CD4-positive, alpha-beta T cell (primary cell): ENCODE data around the gene UQCC3. TPM values are rescaled to one million over a fixed set of nuclear protein-coding genes. Genes with fewer than 3 reads are reported as not detected.

Experiments used
- ATAC-seq: fragments of 200-7000 bp; cut with Tn5 transposase; one replicate; pipeline ENCODE4 v1.10.0; 2022; ENCODE audit warnings: mild to moderate bottlenecking; ENCODE audit not compliant: poor library complexity
- CTCF ChIA-PET: fragments of 350-600 bp; sonication (Branson Sonifier 250); formaldehyde crosslinking; loops from one replicate; lab custom pipeline; 2021; ENCODE audit warnings: antibody characterized with exemption, inconsistent platforms; lab: Charles Lee
- POLR2A ChIA-PET: fragments of 350-600 bp; sonication (Branson Sonifier 250); formaldehyde crosslinking; loops from one replicate; lab custom pipeline; 2021; ENCODE audit warnings: antibody characterized with exemption, inconsistent platforms; lab: Charles Lee
- DNase-seq, 14 experiments: peaks; one replicate each; pipeline ENCODE4 v3.0.0-alpha.2; 2013 to 2020; ENCODE audit warnings: mixed read lengths in 2 of 14
- H3K27ac ChIP-seq, 2 donors: one replicate each; pipeline versions ENCODE4 v1.5.1 to v1.7.0; 2013; ENCODE audit warnings: low read length in 2 of 2, low read depth in 1 of 2, mild to moderate bottlenecking in 1 of 2
- H3K27me3 ChIP-seq, 2 experiments: 1 replicate in 1 of 2; 2 replicates in 1 of 2; pipeline versions ENCODE4 v1.6.1 to v1.7.0; 2013; ENCODE audit warnings: low read length in 2 of 2, control low read depth in 1 of 2, mild to moderate bottlenecking in 1 of 2, moderate library complexity in 1 of 2; ENCODE audit not compliant: insufficient read depth in 2 of 2, control insufficient read depth in 1 of 2
- H3K36me3 ChIP-seq: one replicate; pipeline ENCODE4 v1.6.1; 2013; ENCODE audit warnings: low read length, control low read depth; ENCODE audit not compliant: insufficient read depth
- H3K4me1 ChIP-seq: one replicate; pipeline ENCODE4 v1.6.1; 2013; ENCODE audit warnings: low read length, control low read depth; ENCODE audit not compliant: insufficient read depth
- H3K4me3 ChIP-seq: one replicate; pipeline ENCODE4 v1.5.1; 2013; ENCODE audit warnings: mild to moderate bottlenecking, low read length, moderate library complexity
- H3K9me3 ChIP-seq, 2 experiments: 1 replicate in 1 of 2; 2 replicates in 1 of 2; pipeline versions ENCODE4 v1.6.1 to v1.7.0; 2013; ENCODE audit warnings: low read length in 2 of 2, mild to moderate bottlenecking in 2 of 2, control low read depth in 1 of 2, moderate library complexity in 1 of 2; ENCODE audit not compliant: control insufficient read depth in 1 of 2, insufficient read depth in 1 of 2
- H3K27ac Mint-ChIP-seq: one replicate; pipeline ENCODE4 v1.8.0; 2020; ENCODE audit warnings: mixed read lengths
- H3K27me3 Mint-ChIP-seq: one replicate; pipeline ENCODE4 v1.8.0; 2021; ENCODE audit warnings: mixed read lengths
- H3K36me3 Mint-ChIP-seq: one replicate; pipeline ENCODE4 v1.8.0; 2021; ENCODE audit warnings: low read depth, mixed read lengths
- H3K4me1 Mint-ChIP-seq: one replicate; pipeline ENCODE4 v1.8.0; 2021; ENCODE audit warnings: low read depth, mixed read lengths
- H3K4me3 Mint-ChIP-seq: one replicate; pipeline ENCODE4 v1.8.0; 2020; ENCODE audit warnings: mild to moderate bottlenecking, mixed read lengths
- H3K9me3 Mint-ChIP-seq: one replicate; pipeline ENCODE4 v1.8.0; 2020; ENCODE audit warnings: mixed read lengths
- CTCF ChIP-seq: fragments of 200-600 bp; IDR thresholded peaks from one replicate; pipeline ENCODE4 v1.8.0; 2022; ENCODE audit warnings: antibody characterized with exemption, mild to moderate bottlenecking
- intact Hi-C, 2 experiments: fragments of 100-400 bp; cut with DNase I in 1 of 2; cut with micrococcal nuclease in 1 of 2; formaldehyde crosslinking; loops; one replicate each; pipeline versions ENCODE4 v1.15.1 to v1.9.0; 2023 to 2025; cut with DNase I, micrococcal nuclease
- total RNA-seq, 174 experiments: library from RNA in 2 of 174; stranded (reverse) in 2 of 174; gene quantifications; one replicate each; pipeline ENCODE4 v1.2.3 and lab custom pipeline; 2021 to 2026

UQCC3 gene
- total RNA-seq, 2 experiments from 2014 or later: 1.5 to 2.3 TPM

DNA sequence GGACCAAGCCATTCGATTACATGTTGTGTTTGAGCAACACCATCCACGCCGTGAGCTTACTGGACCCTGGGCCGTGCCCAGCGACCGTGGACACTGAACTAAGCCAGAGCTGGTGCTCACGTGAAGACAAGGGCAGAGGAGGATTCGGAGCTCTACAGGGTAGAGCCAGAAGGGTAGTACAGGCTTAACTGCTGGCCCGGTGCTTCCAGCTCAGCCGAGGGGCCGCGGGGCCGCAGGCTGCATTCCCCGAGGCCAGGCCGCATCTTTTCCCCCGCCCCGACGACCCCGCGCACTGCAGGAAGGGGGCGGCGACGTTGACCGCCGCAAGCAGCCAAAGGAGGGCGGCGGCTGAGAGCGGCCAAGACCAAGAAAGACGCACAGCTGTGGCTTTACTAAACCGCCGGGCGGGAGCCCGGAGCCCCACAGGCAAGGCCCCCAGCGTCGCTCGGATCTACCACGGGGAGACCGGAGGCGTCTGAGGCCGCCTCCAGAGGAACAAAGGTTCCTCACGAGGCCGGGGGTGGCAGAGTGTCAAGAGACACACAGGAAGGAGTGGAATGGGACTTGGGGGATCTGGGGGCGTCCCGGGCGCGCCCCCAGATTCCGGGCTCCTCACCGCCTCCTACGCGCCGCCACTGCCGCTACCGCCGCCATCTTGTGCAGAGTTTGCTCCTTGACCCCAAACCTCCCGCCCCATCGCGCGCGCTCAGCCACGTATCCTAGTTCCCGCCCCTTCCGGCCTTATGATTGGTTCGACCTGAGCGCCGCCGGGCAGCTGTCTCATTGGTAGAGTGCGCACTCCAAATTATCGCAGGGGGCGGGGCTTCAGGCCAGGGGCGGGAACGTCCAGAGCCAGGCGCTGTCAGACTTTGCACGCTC is 25.3 kb upstream of the UQCC3 start, which contains the start of gene GANAB:
TSS of gene GANAB (minus strand) at position 668 of the 879 bp plus-strand sequence. CDS start at position 654, 14 bp downstream.
- ATAC-seq: peak; percentile 98

DNA sequence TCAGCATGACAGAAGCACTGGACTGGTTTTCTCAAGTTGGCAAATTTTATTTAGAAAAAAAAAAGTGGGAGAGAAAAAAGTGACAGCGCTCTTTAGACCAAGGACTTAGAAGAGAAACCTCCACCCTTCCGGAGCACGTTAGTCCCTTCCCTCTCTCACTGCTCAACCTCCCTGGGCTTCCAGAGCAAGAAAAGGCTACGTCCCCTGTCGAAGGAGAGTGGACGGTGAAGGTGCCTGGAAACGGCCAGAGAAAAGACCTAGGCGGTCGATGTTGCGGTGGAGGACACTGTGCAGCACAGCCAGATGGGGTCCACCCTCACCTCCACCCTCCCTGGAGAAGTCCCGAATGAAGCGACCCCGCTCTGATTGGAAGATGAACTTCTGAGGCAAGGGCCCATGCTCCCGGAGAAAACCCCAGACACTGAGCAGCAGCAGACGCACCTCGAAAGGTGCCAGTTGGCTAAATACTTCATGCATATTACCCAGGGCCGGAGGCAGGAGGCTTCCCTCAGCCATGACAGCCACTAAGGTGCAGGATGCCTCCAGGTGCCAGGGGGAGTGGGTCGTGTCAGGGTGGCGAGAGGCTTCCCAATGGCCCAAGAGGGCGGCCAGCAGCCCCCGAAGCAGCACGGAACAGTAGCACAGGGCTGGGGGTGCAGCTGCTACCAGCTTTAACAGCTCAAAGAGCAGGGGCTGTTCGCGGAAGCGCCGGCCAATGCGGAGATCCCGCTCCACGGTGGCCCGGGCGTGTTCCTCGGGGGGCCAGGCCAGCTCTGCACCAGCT is 24.5 kb upstream of the UQCC3 start:
- CTCF ChIA-PET: interaction anchor here (0.6 to 1.9 kb wide), 4 partner anchors 18 to 222 kb away, joined by 3 to 7 read pairs (median 5); partner anchors contain the start of genes C11orf98, CSKMT and TUT1
- H3K9me3 ChIP-seq: no peaks in the 10 kb centered on the region
- peaks cover 33% of the 10 kb centered on the region for H3K36me3 Mint-ChIP-seq
- H3K27me3 ChIP-seq: no peaks in the 10 kb centered on the region
- no peaks in the 10 kb centered on the region for H3K9me3 Mint-ChIP-seq
- POLR2A ChIA-PET: interaction anchor here (0.6 to 7.0 kb wide), 27 partner anchors 8 to 234 kb away, joined by 3 to 77 read pairs (median 4); partner anchors contain the start of genes B3GAT3, C11orf98, CSKMT and EEF1G
- peaks cover 29% of the 10 kb centered on the region for H3K4me1 Mint-ChIP-seq
- H3K36me3 ChIP-seq: peaks cover 46% of the 10 kb centered on the region
- no peak for ATAC-seq
- DNase-seq: no peak
- peak overlapping the region; percentile 99 for H3K27ac Mint-ChIP-seq
- peaks cover 44% of the 10 kb centered on the region for H3K4me1 ChIP-seq
- peak overlapping the region; percentile 98 for H3K4me3 ChIP-seq
- peak overlapping the region; percentile 96 for H3K4me3 Mint-ChIP-seq
- H3K27me3 Mint-ChIP-seq: no peaks in the 10 kb centered on the region
- peak overlapping the region in 1 of 2 donors; percentile 82 for H3K27ac ChIP-seq
- TF ChIP-seq CTCF: no peak
- intact Hi-C loops: loop anchor here in 1 of 2 experiments (1.0 to 2.0 kb wide), 5 partner anchors 19 to 62 kb away; partner anchors contain the start of genes EML3 and MTA2

More for the DNA sequence above, 25.3 kb upstream of the UQCC3 start, which contains the start of gene GANAB:
- H3K9me3 ChIP-seq: no peaks in the 10 kb centered on the region
- H3K9me3 Mint-ChIP-seq: no peaks in the 10 kb centered on the region
- no peaks in the 10 kb centered on the region for H3K27me3 ChIP-seq
- peak within 1 kb of the TSS; percentile 82 to 97 for H3K27ac ChIP-seq
- intact Hi-C loops: loop anchor here in 1 of 2 experiments (1.0 to 2.0 kb wide), 4 partner anchors 23 to 63 kb away; partner anchors contain the start of genes EML3 and MTA2
- H3K4me1 Mint-ChIP-seq: peaks cover 29% of the 10 kb centered on the region
- DNase-seq: peak; percentile 97 to 100 (median 99)
- H3K36me3 Mint-ChIP-seq: peaks cover 33% of the 10 kb centered on the region
- peak within 1 kb of the TSS; percentile 96 for H3K4me3 Mint-ChIP-seq
- H3K27ac Mint-ChIP-seq: peak within 1 kb of the TSS; percentile 99
- no peak for TF ChIP-seq CTCF
- ChIA-PET CTCF (interaction anchor here (0.6 to 1.9 kb wide), 5 partner anchors 19 to 221 kb away, joined by 3 to 7 read pairs (median 4); partner anchors contain the start of genes C11orf98, CSKMT and TUT1), POLR2A (interaction anchor here (0.6 to 7.0 kb wide), 29 partner anchors 8 to 235 kb away, joined by 3 to 77 read pairs (median 4); partner anchors contain the start of genes B3GAT3, C11orf98, CSKMT and EEF1G)
- peaks cover 42% of the 10 kb centered on the region for H3K4me1 ChIP-seq
- no peaks in the 10 kb centered on the region for H3K27me3 Mint-ChIP-seq
- peaks cover 46% of the 10 kb centered on the region for H3K36me3 ChIP-seq
- peak within 1 kb of the TSS; percentile 98 for H3K4me3 ChIP-seq
